Measurements from ENCODE around the gene DDX51.
"Not testable (repeated sequence)": the region's sequence is repeated elsewhere in the genome, so short reads cannot be mapped to it uniquely, and the experiment has no call there.

Gene DDX51

GRCh38 chr12:132154941-132155770 lies 11.0 kb upstream of the DDX51 start:
- DNase-seq (ENCODE audit: extremely low read depth in 1 of 2, low read depth in 1 of 2) = no peak

GRCh38 chr12:132154341-132154761 lies 10.2 kb upstream of the DDX51 start:
- DNase-seq (ENCODE audit: extremely low read depth in 1 of 2, low read depth in 1 of 2) = no peak

- peak in 1 of 2 donors; percentile 33 for DNase-seq (ENCODE audit: extremely low read depth in 1 of 2, low read depth in 1 of 2)
Measured at GRCh38 chr12:132153501-132154340, 9.6 kb upstream of the DDX51 start.

GRCh38 chr12:132152953-132153352 lies 8.8 kb upstream of the DDX51 start:
- DNase-seq (ENCODE audit: extremely low read depth in 1 of 2, low read depth in 1 of 2) = no peak

DNA sequence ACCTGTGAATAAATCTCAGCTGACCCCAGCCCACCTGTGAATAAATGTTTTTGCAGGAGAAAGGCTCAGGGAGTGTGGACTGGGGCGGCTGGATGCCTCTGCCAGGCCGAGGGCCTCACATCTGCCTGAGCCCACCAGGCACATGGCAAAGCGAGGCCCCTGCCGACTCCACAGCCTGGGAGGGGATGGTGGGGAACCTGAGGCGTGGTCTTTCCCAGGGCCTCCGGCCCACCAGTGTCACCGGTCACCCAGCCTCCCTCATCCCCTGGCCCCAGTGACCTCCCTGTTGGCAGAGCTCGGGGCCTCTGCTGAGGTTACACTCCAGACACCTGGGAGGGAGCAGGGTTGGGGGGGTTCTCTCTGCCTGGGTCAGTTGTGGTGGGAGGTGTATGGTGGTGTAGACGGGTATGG lies 8.3 kb upstream of the DDX51 start:
- no peak for DNase-seq (ENCODE audit: extremely low read depth in 1 of 2, low read depth in 1 of 2)

- DNase-seq (ENCODE audit: extremely low read depth in 1 of 2, low read depth in 1 of 2) = no peak
Measured at GRCh38 chr12:132151766-132152410, 7.8 kb upstream of the DDX51 start.

DNA sequence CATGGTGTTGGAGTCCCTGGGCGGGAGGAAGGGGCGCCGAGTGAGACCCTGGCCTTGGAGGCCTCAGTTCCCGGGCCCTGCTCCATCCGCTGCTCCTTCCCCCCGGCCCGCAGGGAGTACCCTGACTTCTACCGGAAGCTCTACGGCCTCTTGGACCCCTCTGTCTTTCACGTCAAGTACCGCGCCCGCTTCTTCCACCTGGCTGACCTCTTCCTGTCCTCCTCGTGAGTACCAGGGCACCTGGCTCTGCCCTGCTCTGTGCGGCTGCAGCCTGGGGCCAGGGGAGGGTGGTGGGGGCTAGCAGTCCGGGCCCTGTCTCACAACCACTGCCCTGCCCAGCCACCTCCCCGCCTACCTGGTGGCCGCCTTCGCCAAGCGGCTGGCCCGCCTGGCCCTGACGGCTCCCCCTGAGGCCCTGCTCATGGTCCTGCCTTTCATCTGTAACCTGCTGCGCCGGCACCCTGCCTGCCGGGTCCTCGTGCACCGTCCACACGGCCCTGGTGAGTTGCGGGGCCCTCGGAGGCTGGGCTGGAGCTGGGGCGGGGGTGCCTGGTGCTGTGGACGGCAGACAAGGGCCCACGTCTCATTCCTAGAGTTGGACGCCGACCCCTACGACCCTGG lies 7.1 kb upstream of the DDX51 start:
- DNase-seq (ENCODE audit: extremely low read depth in 1 of 2, low read depth in 1 of 2) = no peak

- DNase-seq (ENCODE audit: extremely low read depth in 1 of 2, low read depth in 1 of 2) = no peak
Measured at GRCh38 chr12:132150780-132151144, 6.6 kb upstream of the DDX51 start.

GRCh38 chr12:132149526-132149925 lies 5.4 kb upstream of the DDX51 start:
- not testable (repeated sequence) for DNase-seq (ENCODE audit: extremely low read depth in 1 of 2, low read depth in 1 of 2)

DNA sequence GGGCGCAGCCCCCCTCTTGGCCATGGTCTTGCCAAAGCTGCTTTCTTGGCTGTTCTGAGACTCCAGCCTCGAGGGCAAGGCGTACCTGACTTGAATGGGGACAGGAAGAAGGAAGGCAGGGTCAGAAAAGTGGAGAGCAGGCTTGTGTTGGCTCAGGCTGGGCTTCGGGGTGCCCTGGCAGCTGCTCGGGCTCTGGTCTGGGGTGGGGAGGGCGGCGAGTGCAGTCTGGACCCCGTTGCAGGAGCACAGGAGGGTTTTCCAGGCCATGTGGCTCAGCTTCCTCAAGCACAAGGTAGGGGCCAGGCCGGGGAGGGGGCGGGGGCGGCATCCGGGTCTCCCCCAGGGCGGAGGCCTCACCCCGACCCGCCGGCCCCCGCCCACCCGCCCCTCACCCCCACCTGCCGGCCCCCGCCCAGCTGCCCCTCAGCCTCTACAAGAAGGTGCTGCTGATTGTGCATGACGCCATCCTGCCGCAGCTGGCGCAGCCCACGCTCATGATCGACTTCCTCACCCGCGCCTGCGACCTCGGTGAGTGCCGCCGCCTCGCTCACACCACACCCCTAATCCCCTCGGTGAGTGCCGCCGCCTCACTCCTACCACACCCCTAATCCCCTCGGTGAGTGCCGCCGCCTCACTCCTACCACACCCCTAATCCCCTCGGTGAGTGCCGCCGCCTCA lies 4.4 kb upstream of the DDX51 start:
- no peak for DNase-seq (ENCODE audit: extremely low read depth in 1 of 2, low read depth in 1 of 2)

GRCh38 chr12:132147423-132148367 lies 3.6 kb upstream of the DDX51 start:
- no peak for DNase-seq (ENCODE audit: extremely low read depth in 1 of 2, low read depth in 1 of 2)

- DNase-seq (ENCODE audit: extremely low read depth in 1 of 2, low read depth in 1 of 2) = no peak
Measured at GRCh38 chr12:132146772-132147422, 2.8 kb upstream of the DDX51 start.

DNA sequence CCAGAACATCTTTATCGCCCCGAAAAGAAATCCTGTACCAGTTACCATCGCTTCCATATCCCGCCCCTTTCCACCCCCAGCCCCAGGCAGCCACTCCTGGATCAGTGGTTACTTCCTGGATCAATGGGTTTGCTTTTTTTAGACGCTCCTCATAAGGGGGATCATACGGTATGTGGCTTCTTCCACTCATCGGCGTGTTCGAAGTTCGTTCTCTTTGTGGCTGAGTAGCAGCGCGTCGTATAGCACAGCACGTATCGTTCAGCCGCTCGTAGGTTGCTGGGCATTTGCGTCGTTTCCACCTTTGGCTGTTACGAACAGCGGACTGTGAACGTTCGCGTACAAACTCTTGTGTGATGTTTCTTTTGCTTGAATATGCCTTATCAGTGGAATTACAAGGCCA lies 2.0 kb upstream of the DDX51 start:
- no peak for DNase-seq (ENCODE audit: extremely low read depth in 1 of 2, low read depth in 1 of 2)

DNA sequence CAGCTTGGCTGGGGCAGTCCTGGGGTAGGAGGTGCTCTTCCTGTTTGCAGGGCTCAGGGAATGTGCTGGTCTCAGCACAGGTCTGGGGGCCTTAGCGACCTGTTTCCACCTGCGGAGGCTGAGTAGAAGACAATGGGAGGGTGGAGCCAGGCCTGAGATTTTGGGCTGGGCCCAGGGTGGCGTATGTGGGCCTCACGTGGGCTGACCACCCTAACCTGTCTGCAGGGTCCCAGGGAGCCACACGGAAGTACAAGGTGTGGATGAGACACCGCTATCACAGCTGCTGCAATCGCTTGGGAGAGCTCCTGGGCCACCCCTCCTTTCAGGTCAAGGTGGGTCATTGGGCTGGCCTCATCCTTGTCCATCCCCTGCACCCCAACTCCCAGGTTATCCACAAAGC lies 1.2 kb upstream of the DDX51 start:
- DNase-seq (ENCODE audit: extremely low read depth in 1 of 2, low read depth in 1 of 2) = no peak

DNA sequence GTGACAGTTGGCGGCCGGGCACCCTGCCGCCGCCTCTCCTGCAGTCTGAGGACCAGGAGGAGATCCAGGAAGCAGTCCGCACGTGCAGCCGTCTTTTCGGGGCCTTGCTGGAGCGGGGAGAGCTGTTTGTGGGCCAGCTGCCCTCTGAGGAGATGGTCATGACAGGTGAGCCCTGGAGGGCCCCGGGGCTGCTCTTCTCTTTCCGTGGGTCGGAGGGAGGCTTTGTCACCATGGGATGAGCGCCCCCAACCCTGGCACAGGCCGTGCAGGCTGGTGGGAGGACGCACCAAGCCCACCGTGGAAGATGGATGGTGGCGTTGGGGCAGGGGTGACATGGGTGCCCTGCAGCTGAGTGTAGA lies 670 bp upstream of the DDX51 start:
- DNase-seq (ENCODE audit: extremely low read depth in 1 of 2, low read depth in 1 of 2) = no peak

DNA sequence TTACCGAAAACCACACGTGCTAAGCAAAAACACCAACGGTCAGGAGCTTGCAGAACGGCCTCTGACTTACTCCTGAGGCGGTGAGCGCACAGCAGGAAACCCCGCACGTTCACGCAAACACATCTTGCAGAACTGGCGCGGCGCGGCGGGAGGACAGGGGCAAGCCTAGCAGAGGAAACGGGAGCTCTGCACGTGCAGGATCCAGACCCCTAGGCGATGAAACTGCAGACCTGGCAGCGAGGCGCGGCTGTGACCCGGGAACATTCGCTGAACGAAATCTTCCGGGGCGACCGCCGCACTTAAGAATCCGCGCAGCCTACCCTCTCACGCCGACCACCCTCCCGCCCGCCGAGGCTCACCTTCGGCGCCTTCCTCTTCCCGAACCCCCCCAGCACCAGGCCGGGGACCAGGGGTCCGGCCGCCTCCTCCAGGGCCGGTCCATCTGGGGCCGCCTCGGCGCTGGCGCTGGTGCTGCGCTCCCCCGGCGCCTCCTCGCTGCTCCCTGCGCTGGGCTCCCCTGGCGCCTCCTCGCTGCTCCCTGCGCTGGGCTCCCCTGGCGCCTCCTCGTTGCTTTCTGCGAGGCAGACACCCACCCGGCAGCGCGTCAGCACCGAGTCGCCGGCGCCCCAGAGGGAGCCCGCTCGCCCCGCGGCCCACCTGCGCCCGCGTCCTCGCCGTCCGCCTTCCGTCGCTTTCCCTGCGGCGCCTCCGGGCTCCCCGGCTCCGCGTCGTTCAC lies 615 bp downstream of the DDX51 start:
- no peak for DNase-seq (ENCODE audit: extremely low read depth in 1 of 2, low read depth in 1 of 2)

DNA sequence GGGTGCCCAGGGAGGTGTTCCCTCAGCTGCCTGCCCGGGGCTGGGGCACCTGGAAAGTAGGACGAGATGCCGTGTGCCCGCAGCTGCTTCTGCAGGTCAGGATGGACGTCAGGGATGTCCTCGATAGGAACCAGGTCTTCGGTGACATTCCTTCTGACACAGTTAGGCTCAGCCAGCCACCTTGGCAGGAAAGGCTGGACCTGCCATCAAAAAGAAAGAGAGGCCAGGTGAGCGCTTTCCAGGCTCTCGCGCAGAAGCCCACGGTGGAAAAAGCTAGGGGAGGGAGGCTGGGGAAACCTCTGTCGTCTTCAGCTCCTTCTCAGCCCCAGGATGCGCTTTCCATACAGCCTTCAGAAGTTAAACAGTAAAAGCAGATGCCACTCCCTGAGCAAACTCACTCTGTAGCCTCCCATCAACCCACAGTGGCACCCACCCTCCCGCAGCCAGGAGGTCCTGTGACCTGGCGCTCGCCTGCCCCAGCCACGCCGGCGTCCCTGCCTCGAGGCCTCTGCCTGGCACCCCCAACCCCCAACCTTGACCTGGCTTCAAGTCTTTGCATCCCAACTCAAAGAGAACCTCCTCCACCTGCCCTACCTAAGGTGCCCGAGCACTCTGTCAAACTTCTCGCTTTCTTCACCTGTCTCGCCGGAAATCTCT lies 1.3 kb downstream of the DDX51 start:
- DNase-seq (ENCODE audit: extremely low read depth in 1 of 2, low read depth in 1 of 2) = no peak
